ENCODE data around the gene FAM228A.
"Not testable (repeated sequence)": the region's sequence is repeated elsewhere in the genome, so short reads cannot be mapped to it uniquely, and the experiment has no call there.

Gene FAM228A

DNA sequence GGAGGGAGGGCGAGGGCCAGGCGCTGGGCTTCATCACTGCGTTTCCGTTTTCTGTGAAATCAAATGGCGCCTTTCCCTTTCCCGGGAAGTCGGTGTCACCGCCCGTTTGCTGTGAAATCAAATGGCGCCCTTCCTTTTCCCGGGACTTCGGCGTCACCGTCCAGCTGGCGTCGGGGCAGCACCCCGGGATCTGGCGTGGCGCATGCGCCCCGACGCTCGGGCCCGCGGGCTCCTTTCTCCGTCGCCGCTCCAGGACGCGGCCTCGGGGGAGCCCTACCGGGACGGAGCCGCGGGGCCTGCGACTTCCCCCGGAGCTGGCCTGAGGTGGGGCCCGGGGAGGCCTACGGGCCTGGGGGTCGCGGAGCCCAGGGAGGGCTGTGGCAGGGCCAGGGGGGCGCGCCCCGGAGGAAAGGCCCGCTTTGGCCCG is at the start of gene FAM228A:
Gene FAM228A, plus strand, starts transcription at position 203 of the 427 bp plus-strand sequence. CDS start 428 bp downstream, outside the sequence.
- DNase-seq: no peak

DNA sequence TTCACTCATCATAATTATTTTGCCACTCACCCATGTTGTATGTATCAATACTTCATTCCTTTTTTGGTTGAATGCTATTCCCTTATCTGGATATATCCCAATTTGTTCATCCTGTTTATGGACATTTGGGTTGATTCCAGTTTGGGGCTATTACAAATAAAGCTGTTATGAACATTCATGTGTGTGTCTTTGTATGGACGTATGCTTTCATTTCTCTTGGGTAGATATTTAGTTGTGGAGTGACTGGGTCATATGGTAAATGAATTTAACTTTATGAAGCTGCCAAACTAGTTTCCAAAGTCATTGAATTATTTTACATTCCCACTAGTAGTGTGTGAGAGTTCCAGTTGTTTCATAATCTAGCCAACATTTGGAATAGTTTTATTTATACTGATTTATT is 48.9 kb upstream of the FAM228A start:
- no peak for DNase-seq

DNA sequence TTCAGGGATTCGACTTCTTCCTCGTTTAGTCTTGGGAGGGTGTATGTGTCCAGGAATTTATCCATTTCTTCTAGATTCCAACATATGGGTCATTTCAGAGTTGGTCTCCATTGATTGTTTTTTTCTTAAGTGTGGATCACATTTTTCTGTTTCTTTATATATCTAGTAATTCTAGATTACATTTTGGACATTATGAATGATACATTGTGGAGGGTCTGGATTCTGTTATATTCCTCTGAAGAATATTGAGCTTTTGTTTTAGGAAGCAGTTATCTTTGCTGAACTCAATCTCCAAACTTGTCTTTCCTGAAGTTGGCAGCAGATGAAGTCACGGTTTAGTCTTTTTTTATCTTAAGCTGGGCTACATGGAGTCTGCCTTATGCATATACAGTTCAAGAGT is 42.3 kb upstream of the FAM228A start:
- no peak for DNase-seq

DNA sequence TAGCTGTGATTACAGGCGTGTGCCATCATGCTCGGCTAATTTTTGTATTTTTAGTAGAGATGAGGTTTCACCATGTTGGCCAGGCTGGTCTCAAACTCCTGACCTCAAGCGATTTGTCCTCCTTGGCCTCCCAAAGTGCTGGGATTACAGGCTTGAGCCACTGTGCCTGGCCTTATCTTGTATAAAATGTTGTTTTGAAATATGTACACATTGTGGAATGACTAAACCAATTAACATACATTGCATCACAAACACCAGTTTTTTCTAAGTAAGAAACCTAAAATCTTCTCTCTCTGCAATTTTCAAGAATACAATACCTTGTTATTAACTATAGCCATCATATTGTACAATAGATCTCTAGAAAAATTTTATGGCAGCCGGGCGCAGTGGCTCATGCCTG is 34.5 kb upstream of the FAM228A start:
- not testable (repeated sequence) for DNase-seq

DNA sequence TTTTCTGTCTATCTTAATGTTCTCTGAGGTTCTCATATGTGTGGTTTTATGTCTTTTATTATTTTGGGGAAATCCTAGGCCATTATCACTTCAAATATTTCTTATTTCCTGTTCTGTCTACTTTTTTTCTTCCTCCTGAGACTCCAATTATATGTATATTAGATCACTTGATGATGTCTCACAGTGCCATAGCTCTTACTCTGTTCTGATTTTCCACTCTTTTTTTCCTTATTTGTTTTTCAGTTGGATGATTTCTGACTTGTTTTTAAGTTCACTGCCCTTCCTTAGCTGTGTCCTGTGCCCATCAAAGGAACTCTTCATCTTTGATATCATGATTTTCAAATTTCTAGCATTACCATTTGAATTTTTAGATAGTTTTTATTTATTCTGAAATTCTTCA is 27.5 kb upstream of the FAM228A start:
- no peak for DNase-seq

DNA sequence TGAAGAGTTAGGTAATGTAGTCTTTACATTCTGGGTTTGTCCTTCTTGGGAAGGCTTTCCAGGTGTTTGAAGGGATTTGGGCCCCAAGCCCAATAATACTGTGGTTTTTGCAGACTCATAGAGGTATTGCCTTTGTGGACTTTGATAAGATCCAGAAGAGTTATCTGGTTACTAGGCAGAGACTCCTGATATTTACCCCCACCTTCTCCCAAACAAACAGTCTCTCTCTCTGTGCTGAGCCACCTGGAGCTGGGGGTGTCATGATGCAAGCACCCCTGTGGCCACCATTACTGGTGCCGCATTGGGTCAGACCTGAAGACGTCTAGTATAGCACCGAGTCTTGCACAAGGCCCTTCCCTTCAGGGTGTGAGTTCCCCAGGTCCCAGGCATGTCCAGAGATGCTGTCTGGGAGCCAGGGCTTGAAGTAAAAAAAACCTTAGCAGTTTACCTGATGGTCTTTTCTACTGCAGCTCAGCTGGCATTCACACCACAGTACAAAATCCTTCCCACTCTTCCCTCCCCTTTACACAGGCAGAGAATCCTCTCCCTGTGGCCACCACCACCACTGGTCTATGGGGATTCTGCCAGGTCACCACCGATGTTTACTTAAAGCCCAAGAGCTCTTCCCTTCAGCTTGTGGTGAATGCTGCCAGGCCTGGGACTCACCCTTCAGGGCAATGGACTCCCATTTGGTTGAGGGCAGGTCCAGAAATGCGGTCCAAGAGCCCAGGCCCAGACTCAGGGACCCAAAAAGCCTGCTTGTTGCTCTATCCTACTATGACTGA is 22.2 kb upstream of the FAM228A start:
- no peak for DNase-seq

DNA sequence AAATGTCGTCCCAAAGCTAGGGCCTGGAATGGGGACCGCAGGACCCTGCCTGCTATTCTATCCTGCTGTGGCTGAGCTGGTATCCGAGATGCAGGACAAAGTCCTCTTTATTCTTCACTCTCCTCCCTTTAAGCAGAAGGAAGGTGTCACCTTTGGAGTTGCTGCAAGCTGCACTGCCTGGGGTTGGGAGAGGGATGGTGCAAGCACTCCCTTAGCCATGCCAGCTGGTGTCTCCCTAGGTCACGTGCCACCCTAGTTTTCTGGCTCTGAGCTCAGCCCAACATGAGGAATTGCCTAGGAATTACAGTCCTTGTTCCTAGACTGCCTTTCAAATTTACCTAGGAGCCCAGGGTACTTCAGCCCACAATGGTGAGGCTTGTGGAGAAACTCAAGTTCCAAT is 21.4 kb upstream of the FAM228A start:
- DNase-seq: no peak

DNA sequence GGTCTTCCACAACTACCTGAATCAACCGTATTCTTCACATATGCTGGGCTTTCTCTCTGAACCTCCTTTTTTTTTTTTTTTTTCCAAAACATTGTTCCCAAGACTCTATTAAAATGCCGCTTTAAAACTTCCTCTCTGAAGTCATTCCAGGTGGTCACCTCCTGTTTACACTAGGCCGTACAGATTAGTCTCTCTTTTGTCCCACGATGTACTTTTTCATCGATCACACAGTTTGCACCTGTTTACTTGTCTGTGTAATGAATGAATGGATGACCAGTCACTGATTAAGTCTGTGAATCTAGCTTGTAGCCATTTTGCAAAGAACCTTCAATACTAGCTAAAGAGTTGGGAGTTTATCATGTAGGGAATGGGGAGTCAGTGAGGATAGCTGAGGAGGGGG is 16.7 kb upstream of the FAM228A start:
- no peak for DNase-seq

DNA sequence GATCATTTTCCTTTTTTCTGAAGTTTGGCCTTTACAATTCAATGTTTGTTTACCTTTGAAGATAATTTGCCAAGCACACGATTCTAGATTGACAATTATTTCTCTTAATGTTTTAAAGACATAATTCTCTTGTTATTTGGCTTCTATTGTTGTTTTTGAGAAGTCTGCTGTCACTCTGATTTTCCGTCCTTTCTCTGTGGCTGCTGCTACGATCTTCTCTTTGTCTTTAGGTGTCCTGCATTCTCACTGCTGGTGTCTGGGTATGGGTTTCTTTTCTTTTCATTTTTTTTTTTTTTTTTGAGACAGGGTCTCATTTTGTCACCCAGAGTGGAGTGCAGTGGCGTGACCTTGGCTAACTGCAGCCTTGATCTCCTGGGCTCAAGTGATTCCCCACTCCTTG is 15.1 kb upstream of the FAM228A start:
- DNase-seq: no peak

DNA sequence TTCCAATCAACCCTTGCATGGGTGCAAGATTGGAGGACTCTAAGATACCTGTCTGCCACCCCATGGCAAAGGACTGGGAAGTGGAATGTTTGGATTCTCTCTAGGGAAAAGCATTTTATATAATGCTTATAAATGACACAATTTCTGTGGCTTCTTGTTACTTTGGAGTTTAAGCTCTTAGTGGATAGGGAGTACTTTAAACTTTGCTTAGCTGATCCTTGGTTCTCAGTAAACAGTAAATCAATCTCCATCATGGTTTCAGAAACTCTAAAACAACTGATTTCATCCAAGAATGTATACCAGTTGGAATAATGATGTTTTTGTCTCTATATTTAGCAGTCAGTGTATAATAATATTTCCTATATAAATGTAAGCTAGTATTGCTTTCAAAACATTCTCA is 14.1 kb upstream of the FAM228A start:
- DNase-seq: no peak

DNA sequence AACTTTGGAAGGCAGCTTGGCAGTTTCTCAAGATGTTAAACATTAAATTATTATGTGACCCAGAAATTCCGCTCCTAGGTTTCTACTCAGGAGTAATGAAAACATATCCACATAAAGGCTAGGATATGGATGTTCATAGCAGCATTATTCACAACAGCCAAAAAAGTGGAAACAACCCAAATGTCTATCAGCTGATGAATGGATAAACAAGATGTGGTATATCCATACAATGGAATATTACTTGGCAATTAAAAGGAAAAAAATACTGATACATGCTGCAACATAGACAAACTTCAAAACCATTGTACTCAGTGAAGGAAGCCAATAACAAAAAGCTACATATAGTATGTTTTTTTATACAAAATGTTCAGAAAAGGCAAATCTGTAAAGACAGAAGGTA is 12.4 kb upstream of the FAM228A start:
- DNase-seq: no peak

DNA sequence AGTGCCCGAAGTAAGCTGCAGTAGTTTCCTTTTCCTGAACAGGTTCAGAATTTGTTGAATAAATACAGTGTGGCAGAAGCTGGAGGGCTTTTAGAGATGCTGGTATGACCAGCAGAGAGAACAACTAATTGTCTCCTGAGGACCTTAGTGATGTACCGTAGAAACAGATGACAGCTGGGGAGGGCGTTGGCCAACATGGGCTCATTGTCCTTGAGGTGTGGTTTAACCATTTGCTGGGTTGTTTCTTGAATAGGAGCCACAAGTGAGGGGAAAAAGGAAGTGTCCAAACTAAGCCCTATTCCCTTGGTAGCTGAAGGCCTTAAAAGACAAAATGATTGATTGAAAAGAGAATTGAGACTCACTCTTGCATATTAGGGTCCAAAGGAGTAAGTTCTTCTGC is 11.7 kb upstream of the FAM228A start:
- DNase-seq: no peak

DNA sequence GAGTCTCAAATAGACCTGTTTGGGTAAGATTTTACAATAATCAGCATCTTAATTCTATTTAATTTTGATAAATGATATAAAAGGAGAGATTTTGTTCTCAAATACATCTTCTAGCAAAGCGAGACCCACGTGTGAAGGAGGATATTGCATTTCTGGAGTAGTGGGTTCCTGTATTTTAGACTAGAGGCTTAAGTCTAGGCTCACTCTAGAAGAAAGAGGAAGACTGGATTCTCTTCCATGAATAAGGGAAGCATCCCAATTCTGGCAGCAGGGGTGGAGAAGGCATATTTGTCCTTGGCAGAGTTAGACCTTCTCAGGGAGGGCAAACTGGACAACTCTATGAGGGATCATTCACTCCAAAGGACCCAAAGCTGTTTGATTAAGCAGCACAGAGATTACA is 11.3 kb upstream of the FAM228A start:
- DNase-seq: no peak

DNA sequence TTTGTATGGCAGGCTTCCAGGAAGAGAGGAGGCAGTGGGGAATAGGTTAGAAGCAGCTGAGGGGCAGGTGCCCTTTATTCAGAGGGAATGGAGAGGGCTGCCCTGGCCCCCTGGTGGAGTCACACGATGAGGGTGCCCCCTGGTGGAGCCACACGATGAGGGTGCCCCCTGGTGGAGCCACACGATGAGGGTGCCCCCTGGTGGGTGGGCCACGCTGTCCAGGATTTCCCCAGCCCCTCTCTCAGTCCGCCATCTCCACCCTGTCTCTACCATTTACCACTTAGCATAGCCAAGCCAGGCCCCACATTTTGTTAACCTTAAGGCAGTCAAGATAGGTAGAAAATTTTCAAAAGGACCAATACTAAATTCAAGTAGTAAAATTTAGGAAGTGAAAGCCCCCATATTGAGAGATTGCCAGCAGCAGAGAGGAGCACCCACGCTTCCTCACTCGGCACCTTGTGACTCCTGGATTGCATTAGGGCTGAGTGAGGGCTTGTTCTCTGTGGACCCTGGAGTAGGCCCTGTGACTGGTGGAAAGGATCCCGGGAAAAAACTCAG is 10.4 kb upstream of the FAM228A start:
- no peak for DNase-seq

DNA sequence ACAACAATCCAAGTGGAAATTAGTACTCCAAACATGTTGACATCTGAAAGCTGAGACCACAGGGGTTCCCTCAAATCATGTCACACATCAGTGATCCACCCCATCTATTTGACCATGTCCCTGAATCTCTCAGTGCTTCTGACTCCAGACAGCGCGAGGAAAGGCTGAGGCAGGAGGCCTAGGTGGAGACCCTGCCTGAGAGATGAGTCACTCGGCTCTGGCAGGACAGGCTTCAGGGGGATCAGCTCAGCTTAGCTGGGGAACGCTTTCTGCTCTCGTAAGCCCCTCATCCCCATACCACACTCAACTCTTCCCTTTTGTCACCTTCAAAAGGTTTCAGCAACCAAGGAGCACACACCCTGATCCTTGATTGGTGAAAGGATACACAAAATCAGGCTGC is 5.8 kb upstream of the FAM228A start:
- DNase-seq: no peak

DNA sequence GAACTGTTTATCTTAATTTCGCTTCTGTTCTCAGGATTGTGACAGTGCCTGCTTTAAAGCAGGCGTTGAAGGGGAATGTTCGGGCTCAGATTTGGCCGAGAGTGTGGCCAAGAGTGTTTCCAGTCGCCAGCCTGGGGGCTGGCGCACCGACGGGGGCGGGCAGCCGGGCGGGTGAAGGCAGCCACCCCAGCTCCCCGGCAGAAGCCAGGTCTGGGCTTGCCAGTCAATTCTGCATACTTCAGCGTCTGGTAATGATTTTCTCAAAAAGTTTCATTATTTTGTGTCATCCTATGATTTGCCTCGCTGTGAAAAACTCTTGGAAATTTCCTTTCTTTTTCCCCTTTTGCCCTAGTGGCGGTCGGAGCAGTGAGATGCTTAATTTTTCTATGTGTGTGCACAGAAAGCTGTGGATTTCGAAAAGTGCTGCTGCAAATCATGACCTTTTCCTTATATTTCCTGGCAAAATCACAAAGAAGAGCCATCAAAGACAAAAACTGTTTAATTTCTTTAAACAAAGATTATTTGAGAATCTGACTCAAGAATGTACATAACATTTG is 856 bp downstream of the FAM228A start:
- DNase-seq: no peak

DNA sequence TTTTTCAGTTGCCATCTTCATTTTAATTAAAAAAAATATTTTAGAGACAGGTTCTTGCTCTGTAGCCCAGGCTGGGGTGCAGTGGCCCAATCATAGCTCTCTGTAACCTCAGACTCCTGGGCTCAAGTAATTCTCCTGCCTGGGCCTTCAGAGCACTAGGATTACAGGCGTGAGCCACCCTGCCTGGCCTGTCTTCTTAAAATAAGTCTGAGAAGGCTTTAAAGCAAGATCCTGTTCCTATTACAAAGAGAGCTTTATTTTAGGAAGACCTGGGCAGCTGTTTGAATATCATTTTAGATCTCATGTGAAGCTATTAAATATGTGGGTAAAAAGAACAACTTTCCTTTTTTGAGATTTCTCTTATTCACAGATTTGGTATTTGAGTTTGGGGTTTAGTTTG is 1.5 kb downstream of the FAM228A start:
- DNase-seq: no peak

DNA sequence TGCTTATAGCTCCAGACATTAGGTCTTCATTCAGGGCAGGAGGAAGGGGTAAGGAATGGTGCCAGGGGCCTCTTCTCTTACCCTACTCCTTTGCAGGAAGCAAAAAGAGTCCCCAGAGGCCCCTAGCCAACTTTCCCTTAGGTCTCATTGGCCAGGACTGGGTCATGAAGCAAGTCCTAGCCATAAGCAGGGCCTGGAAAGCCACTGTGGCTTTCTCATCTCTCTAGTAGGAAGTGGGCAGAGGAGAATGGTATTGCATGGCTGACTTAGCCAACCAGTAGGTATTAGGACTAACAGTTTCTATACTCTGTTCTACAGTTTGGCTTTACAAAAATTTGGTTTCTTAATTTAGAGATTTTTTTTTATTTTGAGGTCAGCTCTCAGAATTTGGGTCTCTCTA is 4.8 kb downstream of the FAM228A start:
- DNase-seq: no peak

DNA sequence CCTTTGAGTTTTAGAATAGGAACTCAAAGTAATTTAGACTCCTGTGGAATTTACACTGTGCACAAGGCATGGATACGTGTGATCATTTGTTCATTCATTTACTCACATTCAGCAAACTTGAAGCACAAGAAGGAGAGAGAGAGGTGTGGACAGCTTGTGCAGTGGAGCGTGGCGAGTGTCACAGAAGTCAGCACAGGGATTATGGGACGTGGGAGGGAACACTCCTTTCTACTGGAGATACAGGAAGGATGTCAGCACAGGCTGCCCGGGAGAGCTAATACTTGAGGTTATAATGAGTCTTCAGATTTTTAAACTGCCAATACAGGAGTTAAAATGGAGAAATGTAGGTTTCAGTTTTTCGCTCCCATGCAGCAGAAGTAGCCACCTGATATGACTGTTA is 7.0 kb downstream of the FAM228A start:
- DNase-seq: no peak

DNA sequence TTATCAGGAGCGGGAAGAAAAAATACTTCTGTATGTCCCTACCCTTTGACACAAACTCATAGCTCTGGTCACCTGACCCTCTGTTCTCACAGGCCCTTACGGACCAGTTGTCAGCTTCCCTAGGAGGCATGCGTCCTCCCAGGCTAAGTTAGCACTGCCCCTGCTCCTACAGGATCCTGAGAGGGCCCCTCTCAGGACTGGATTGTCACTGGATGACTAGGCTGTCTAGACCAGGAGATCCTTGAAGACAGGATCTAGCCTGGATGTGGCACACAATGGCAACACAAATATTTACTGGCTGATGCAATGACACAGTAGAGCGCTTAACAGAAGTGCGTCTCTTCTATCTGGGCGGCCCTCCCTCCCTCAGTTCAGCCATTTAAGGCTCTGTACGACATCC is 7.7 kb downstream of the FAM228A start:
- no peak for DNase-seq

DNA sequence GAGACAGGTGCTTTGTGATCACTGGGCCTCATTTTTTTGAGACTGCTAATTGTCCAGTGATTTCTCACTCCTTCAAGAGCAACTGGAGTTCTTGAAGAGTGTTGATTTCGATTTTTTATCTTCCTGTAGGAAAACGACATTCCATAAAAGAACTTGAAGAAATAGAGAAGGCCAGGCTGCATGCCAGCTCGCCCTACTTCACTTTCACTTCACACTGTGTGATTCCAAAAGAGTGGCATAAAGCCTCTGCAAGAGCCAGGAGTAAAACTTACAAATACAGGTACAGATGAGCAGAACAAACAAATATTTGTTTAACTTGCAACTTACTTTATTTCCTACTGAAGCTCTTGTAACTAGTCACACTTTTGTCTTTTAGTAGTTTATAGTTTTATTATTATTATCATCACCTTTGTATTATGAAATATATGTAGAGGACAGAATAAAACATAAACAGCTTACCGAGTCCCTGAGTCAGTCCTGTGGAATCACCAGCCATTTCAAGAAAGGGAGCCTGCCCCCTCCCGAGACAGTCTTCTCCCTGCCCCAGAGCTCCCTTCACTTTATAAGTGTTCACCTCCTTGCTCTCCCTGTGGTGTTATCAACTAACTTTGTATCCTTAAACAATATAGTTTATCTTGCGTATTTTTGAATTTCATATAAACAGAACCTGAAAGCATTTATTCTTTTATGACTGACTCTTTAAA is 8.7 kb downstream of the FAM228A start:
- no peak for DNase-seq

DNA sequence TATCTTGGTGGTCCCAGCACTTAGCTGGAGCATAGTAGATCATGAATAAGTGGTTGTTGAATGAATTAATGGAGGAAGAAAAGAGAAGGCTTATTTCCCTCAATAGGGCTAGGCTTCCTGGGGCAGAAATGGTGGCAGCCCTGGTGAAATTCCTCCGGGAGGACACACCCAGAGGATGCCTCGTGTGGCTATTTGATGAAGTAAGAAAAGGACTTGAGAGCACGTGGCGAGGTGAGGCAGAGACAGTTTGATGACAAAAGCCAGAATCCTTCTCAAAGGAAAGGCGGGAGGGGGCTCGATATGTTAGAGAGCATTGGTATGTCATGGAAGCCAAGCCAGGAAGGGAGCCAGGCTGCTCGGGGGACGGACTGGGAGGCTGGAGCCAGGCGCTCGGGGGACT is 14.7 kb downstream of the FAM228A start:
- no peak for DNase-seq

DNA sequence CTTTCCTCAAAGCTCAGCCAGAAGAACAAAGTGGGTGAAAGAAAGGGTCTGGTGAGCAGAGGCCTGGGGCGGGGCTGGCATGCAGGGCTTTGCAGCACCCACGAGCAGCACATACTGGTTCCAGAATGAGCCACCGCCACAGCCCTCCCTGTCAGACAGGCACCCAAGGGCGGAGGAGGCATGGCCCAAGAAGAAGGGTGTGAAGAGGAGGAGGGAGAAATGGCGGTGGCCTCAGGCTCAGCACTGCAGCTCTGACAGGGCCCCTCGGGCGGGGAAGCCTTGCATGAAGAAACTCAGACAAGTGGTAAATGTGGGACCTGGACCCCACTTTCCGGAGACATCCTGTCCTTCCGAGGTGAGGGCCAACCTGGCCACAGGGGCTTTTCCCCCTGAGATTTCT is 15.7 kb downstream of the FAM228A start:
- DNase-seq: no peak

DNA sequence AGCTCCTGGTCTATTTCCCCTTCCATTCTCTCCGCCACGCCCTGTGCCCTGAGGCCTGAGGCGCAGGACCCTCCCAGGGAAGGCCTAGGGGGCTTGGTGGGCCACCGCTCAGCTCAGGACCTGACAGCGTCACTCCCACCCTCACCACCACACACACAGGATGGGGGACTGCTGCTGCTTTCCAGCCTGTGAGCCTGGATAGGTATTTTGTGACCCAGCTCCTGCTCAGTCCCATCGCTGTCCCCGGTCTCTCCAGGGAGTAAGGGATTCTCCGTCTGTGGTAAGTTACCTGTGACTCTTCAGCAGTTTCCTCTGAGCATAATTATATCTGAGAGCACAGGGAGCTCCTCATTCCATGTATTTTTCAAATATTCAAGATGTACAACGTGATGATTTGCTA is 16.3 kb downstream of the FAM228A start:
- DNase-seq: no peak

Data from CD4-positive, alpha-beta T cell treated with Interferon gamma for 1 hour (primary cell).